T-helper 17 cell (primary cell): ENCODE results near the gene ANKRD40. TPM values are rescaled to one million over a fixed set of nuclear protein-coding genes. Genes with fewer than 3 reads are reported as not detected.

ENCODE experiments used
- ATAC-seq: fragments of 150-1000 bp; cut with Tn5 transposase; 2 replicates; pipeline ENCODE4 v1.10.0; 2021; ENCODE audit warnings: mild to moderate bottlenecking, moderate library complexity
- DNase-seq, 3 donors: peaks; one replicate each; pipeline versions ENCODE4 v3.0.0 to v3.0.0-alpha.2; 2020 to 2021
- H3K9me3 ChIP-seq: one replicate; pipeline ENCODE4 v1.7.0; 2013; ENCODE audit warnings: low read length, mild to moderate bottlenecking; ENCODE audit not compliant: control insufficient read depth, poor library complexity, severe bottlenecking
- H3K27ac Mint-ChIP-seq: one replicate; pipeline ENCODE4 v1.8.0; 2022; ENCODE audit warnings: mild to moderate bottlenecking, moderate library complexity, mixed read lengths
- H3K27me3 Mint-ChIP-seq: one replicate; pipeline ENCODE4 v1.8.0; 2022; ENCODE audit warnings: mixed read lengths
- H3K36me3 Mint-ChIP-seq: one replicate; pipeline ENCODE4 v1.8.0; 2022; ENCODE audit warnings: low read depth, mixed read lengths
- H3K4me1 Mint-ChIP-seq: one replicate; pipeline ENCODE4 v1.8.0; 2022; ENCODE audit warnings: mild to moderate bottlenecking, mixed read lengths
- H3K4me3 Mint-ChIP-seq: one replicate; pipeline ENCODE4 v1.8.0; 2022; ENCODE audit warnings: mild to moderate bottlenecking, moderate library complexity, mixed read lengths
- total RNA-seq, 4 donors: library from RNA in 2 of 4; stranded (reverse) in 2 of 4; gene quantifications; one replicate each; pipeline ENCODE4 v1.2.3 and lab custom pipeline; 2022 to 2026

ANKRD40 gene
- total RNA-seq, 2 donors from 2014 or later = 24.3 to 25.6 TPM

DNA sequence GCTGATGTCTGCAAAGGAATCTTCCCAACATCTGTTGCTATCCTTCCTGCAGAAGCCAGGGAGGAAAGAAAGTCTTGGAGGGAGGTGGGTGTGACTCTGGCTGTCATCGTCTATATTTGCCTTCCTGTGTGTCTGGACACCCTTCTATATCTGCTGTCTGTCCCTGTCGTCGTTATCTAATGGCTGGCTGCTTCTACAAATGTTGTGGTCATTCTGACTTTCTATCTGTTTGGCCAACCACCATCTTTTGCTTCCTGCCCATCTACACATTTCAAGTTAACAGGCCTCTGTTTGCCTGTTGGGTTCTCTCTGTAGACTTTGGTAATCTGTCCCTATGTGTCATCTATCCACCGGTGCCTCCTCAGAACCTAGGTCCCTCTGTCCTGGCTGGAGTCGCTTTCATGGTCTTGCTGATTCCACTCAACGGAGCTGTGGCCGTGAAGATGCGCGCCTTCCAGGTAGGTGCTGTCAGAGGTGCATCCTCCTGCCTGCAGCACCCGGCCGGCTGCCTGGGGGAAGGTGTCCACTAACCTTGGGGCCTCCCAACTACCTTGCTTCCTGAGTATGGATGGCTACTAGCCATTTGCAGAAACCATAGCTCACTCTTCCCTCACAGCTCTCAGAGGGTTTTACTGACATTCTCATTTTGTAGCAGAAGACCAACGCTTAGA is 42.8 kb downstream of the ANKRD40 start:
- H3K9me3 ChIP-seq = no peaks in the 10 kb centered on the region
- ATAC-seq = no peak
- no peak for DNase-seq
- no peak overlapping the region for H3K27ac Mint-ChIP-seq
- H3K36me3 Mint-ChIP-seq = no peaks in the 10 kb centered on the region
- H3K4me3 Mint-ChIP-seq = no peak overlapping the region
- no peaks in the 10 kb centered on the region for H3K27me3 Mint-ChIP-seq
- H3K4me1 Mint-ChIP-seq = peaks cover 36% of the 10 kb centered on the region

GRCh38 chr17:50663812-50664374 is 43.8 kb downstream of the ANKRD40 start:
- Mint-ChIP-seq H3K27ac (no peak overlapping the region), H3K36me3 (no peaks in the 10 kb centered on the region), H3K27me3 (no peaks in the 10 kb centered on the region), H3K4me3 (no peak overlapping the region), H3K4me1 (peaks cover 36% of the 10 kb centered on the region)
- DNase-seq = no peak
- H3K9me3 ChIP-seq = no peaks in the 10 kb centered on the region
- no peak for ATAC-seq

GRCh38 chr17:50662632-50663225 is 45.0 kb downstream of the ANKRD40 start:
- no peak for ATAC-seq
- Mint-ChIP-seq H3K27me3 (peaks cover 4% of the 10 kb centered on the region), H3K27ac (peak overlapping the region; percentile 84), H3K4me1 (peaks cover 28% of the 10 kb centered on the region), H3K4me3 (peak overlapping the region; percentile 5), H3K36me3 (no peaks in the 10 kb centered on the region)
- no peaks in the 10 kb centered on the region for H3K9me3 ChIP-seq
- no peak for DNase-seq

GRCh38 chr17:50661795-50662391 is 45.8 kb downstream of the ANKRD40 start:
- Mint-ChIP-seq H3K4me1 (peaks cover 25% of the 10 kb centered on the region), H3K27ac (peak overlapping the region; percentile 84), H3K27me3 (peaks cover 7% of the 10 kb centered on the region), H3K36me3 (no peaks in the 10 kb centered on the region), H3K4me3 (no peak overlapping the region)
- ATAC-seq = no peak
- DNase-seq = no peak
- no peaks in the 10 kb centered on the region for H3K9me3 ChIP-seq

- no peak overlapping the region for H3K4me3 Mint-ChIP-seq
- H3K27ac Mint-ChIP-seq = peak overlapping the region; percentile 84
- no peaks in the 10 kb centered on the region for H3K36me3 Mint-ChIP-seq
- no peaks in the 10 kb centered on the region for H3K9me3 ChIP-seq
- H3K4me1 Mint-ChIP-seq = peaks cover 23% of the 10 kb centered on the region
- DNase-seq (no peak), ATAC-seq (no peak)
- peaks cover 7% of the 10 kb centered on the region for H3K27me3 Mint-ChIP-seq
These were observed 46.4 kb downstream of the ANKRD40 start for GRCh38 chr17:50661348-50661747.

DNA sequence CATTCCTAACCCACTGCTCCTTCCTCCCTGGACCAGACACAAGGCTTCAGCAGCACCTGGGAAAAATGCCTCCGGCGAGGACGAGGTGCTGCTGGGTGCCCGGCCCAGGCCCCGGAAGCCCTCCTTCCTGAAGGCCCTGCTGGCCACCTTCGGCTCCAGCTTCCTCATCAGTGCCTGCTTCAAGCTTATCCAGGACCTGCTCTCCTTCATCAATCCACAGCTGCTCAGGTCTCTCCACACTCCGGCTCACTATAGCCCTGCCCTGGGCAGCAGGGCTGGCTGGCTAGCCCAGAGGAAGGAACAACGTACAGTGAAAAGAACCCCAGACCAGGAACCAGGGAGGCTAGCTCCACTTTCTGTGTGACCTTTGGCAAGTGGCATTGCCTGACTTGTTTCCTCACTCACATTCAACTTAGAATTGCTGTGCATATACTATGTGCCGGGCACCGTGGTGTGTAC is 46.8 kb downstream of the ANKRD40 start:
- ATAC-seq (no peak), DNase-seq (no peak)
- no peak overlapping the region for H3K4me3 Mint-ChIP-seq

GRCh38 chr17:50660042-50660886 is 47.5 kb downstream of the ANKRD40 start:
- Mint-ChIP-seq H3K4me3 (no peak overlapping the region), H3K4me1 (peaks cover 23% of the 10 kb centered on the region), H3K36me3 (no peaks in the 10 kb centered on the region), H3K27ac (peak overlapping the region; percentile 84), H3K27me3 (peaks cover 7% of the 10 kb centered on the region)
- DNase-seq = no peak
- ATAC-seq = no peak
- H3K9me3 ChIP-seq = no peaks in the 10 kb centered on the region

More for the DNA sequence above, 46.8 kb downstream of the ANKRD40 start:
- H3K4me1 Mint-ChIP-seq = peaks cover 23% of the 10 kb centered on the region
- peak overlapping the region; percentile 84 for H3K27ac Mint-ChIP-seq
- peaks cover 7% of the 10 kb centered on the region for H3K27me3 Mint-ChIP-seq
- no peaks in the 10 kb centered on the region for H3K9me3 ChIP-seq
- H3K36me3 Mint-ChIP-seq = no peaks in the 10 kb centered on the region

- Mint-ChIP-seq H3K4me3 (no peak overlapping the region), H3K27me3 (peaks cover 7% of the 10 kb centered on the region), H3K27ac (no peak overlapping the region), H3K4me1 (peaks cover 23% of the 10 kb centered on the region), H3K36me3 (no peaks in the 10 kb centered on the region)
- H3K9me3 ChIP-seq = no peaks in the 10 kb centered on the region
- ATAC-seq = no peak
- DNase-seq = no peak
These were observed 48.5 kb downstream of the ANKRD40 start for GRCh38 chr17:50659179-50659578.

DNA sequence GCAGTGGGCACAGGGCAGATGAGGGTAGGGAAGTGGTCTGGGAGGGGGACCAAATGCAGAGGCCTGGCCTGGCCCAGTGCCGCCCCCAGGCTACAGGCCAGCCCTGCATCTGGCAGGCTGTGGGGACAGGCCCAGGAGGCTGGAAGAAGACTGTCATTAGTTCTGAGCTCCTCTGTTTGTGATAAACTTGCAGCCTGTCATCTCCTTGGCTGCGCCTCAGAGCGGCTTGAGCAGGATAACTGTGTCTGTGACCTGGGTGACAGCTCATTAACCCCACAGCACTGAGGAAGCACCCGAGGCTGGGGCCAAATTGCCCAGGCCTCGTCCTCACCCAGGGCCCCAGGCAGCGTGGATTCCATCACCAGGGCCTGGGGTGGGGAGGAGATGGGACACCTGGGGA is 49.1 kb downstream of the ANKRD40 start:
- peaks cover 7% of the 10 kb centered on the region for H3K27me3 Mint-ChIP-seq
- no peak overlapping the region for H3K27ac Mint-ChIP-seq
- H3K4me3 Mint-ChIP-seq = no peak overlapping the region
- H3K36me3 Mint-ChIP-seq = no peaks in the 10 kb centered on the region
- DNase-seq (no peak), ATAC-seq (no peak)
- H3K4me1 Mint-ChIP-seq = peaks cover 19% of the 10 kb centered on the region
- H3K9me3 ChIP-seq = no peaks in the 10 kb centered on the region

DNA sequence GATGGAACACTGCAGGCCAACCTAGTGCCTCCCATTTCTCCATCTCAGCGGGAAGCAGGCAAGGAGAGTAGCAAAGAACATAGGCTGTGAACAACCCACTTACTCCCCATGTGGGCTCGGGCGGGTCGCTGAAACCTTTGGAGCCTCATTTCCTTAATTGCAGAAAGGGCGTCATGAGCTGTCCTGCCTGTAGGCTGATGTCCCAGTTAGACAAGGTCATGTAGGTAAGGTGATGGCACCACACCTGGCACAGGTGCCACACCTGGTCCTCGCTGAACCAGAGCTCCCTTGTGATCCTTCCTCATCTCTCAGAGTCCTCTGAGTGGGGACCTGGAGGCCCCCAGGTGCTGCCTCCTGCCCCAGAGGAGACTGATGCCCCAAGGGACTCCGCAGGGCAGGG is 50.1 kb downstream of the ANKRD40 start:
- no peaks in the 10 kb centered on the region for H3K36me3 Mint-ChIP-seq
- no peak overlapping the region for H3K4me3 Mint-ChIP-seq
- peaks cover 16% of the 10 kb centered on the region for H3K4me1 Mint-ChIP-seq
- ATAC-seq (no peak), DNase-seq (no peak)
- H3K27ac Mint-ChIP-seq = no peak overlapping the region
- H3K27me3 Mint-ChIP-seq = peaks cover 7% of the 10 kb centered on the region
- no peaks in the 10 kb centered on the region for H3K9me3 ChIP-seq

GRCh38 chr17:50657054-50657453 is 50.7 kb downstream of the ANKRD40 start:
- H3K27ac Mint-ChIP-seq = no peak overlapping the region
- peaks cover 7% of the 10 kb centered on the region for H3K27me3 Mint-ChIP-seq
- no peaks in the 10 kb centered on the region for H3K36me3 Mint-ChIP-seq
- H3K9me3 ChIP-seq = no peaks in the 10 kb centered on the region
- H3K4me3 Mint-ChIP-seq = no peak overlapping the region
- ATAC-seq (no peak), DNase-seq (no peak)
- peaks cover 14% of the 10 kb centered on the region for H3K4me1 Mint-ChIP-seq

DNA sequence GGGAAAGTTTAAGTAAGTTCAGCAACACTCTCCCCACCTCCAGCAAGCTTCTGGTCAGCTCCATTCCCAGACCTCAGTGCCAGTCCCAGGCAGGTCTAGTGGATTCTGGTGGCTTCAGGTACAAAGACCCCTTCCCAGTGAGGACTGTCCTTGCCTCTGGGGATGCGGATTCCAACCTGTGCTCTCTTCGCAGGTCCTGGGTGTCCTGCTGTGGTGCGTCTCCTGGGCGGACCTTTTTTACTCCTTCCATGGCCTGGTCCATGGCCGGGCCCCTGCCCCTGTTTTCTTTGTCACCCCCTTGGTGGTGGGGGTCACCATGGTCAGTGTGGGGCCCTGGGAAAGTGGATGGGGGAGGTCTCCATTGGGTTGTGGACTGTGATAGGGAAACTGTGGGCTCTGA is 51.2 kb downstream of the ANKRD40 start:
- ATAC-seq (no peak), DNase-seq (no peak)
- Mint-ChIP-seq H3K27me3 (peaks cover 7% of the 10 kb centered on the region), H3K4me1 (peaks cover 8% of the 10 kb centered on the region), H3K4me3 (no peak overlapping the region), H3K27ac (no peak overlapping the region), H3K36me3 (no peaks in the 10 kb centered on the region)
- H3K9me3 ChIP-seq = no peaks in the 10 kb centered on the region

DNA sequence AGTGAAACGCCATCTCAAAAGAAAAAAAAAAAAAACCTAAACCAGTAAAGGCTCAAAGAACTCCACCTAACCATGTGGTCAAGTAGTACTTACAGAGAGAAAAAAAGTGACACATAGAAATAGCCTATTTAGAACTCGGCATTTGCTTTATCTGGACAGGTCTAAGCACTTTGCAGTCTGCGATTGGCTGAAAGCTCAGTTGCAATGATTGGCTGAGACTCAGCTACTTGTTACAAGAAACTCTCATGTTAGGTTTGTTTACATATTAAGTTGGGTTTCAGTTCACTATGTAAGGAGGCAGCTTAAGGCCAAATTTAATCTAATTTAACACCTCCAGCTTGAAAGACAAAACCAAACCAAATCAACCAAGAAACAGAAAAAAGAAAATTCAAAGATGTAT is 54.0 kb downstream of the ANKRD40 start:
- DNase-seq (no peak), ATAC-seq (no peak)
- H3K27me3 Mint-ChIP-seq = peaks cover 15% of the 10 kb centered on the region
- H3K4me3 Mint-ChIP-seq = no peak overlapping the region
- peaks cover 3% of the 10 kb centered on the region for H3K36me3 Mint-ChIP-seq
- no peaks in the 10 kb centered on the region for H3K4me1 Mint-ChIP-seq
- no peak overlapping the region for H3K27ac Mint-ChIP-seq
- no peaks in the 10 kb centered on the region for H3K9me3 ChIP-seq
